HEK293T (cell line): ENCODE results near the gene ARID1A.

Experiments
- ELF4 ChIP-seq: fragments of 450-650 bp; IDR thresholded peaks from 2 replicates; pipeline ENCODE4 v1.6.1; 2017; ENCODE audit warnings: antibody characterized with exemption
- FOXA1 ChIP-seq: fragments of 450-650 bp; IDR thresholded peaks from 2 replicates; pipeline ENCODE4 v1.6.1; 2016; ENCODE audit warnings: mild to moderate bottlenecking
- FOXK2 ChIP-seq: fragments of 450-650 bp; IDR thresholded peaks from 2 replicates; pipeline ENCODE4 v1.6.1; 2016; ENCODE audit warnings: mild to moderate bottlenecking
- L3MBTL2 ChIP-seq: fragments of 450-650 bp; conservative IDR thresholded peaks from 2 replicates; pipeline ENCODE4 v1.6.1; 2016; ENCODE audit warnings: mild to moderate bottlenecking
- LEF1 ChIP-seq: fragments of 450-650 bp; IDR thresholded peaks from 2 replicates; pipeline ENCODE4 v1.6.1; 2017; ENCODE audit warnings: mild to moderate bottlenecking, borderline replicate concordance
- SP1 ChIP-seq: fragments of 450-650 bp; IDR thresholded peaks from 2 replicates; pipeline ENCODE4 v1.6.1; 2017
- ZNF384 ChIP-seq: fragments of 450-650 bp; IDR thresholded peaks from 2 replicates; pipeline ENCODE4 v1.6.1; 2016

GRCh38 chr1:26789931-26790330 lies 94.1 kb downstream of the ARID1A start:
- TF ChIP-seq SP1 (no peak), ZNF384 (no peak), ELF4 (no peak), L3MBTL2 (no peak), FOXA1 (no peak), FOXK2 (no peak), LEF1 (no peak)
